T-helper 1 cell treated with Interleukin-12 subunit alpha and Interleukin-12 subunit beta and Interleukin-4 antibody, amounts not matched to agents 30 ng/mL and 1 ng/mL, for 36 hours (primary cell): ENCODE data around the gene STRADB. TPM values are rescaled to one million over a fixed set of nuclear protein-coding genes. Genes with fewer than 3 reads are reported as not detected.
"Not testable (repeated sequence)": the region's sequence is repeated elsewhere in the genome, so short reads cannot be mapped to it uniquely, and the experiment has no call there.

ENCODE experiments used
- intact Hi-C: fragments of 100-400 bp; cut with micrococcal nuclease; formaldehyde crosslinking; loops from one replicate; pipeline ENCODE4 v1.15.1; 2024
- total RNA-seq: library from RNA; stranded (reverse); gene quantifications from 2 replicates; pipeline ENCODE4 v1.2.3, GENCODE V29; 2022

STRADB gene
- total RNA-seq, 1 donor from 2014 or later: 14.6 TPM

- intact Hi-C loops: not testable (repeated sequence)
Observed at GRCh38 chr2:201429835-201430234, 21.7 kb upstream of the STRADB start.

GRCh38 chr2:201430322-201430721, 21.2 kb upstream of the STRADB start:
- intact Hi-C loops: not testable (repeated sequence)

GRCh38 chr2:201430839-201431238, 20.7 kb upstream of the STRADB start:
- intact Hi-C loops: no loop called here

GRCh38 chr2:201432038-201432620, 19.4 kb upstream of the STRADB start:
- intact Hi-C loops: loop anchor here (1.0 to 2.0 kb wide), 4 partner anchors 15 to 210 kb away; partner anchors contain the start of genes STRADB and TRAK2

GRCh38 chr2:201432621-201433393, 18.7 kb upstream of the STRADB start:
- intact Hi-C loops: loop anchor here (1.0 to 2.0 kb wide), 4 partner anchors 14 to 209 kb away; partner anchors contain the start of genes STRADB and TRAK2

- intact Hi-C loops: loop anchor here (2.0 kb wide), 1 partner anchor 17 kb away; no protein-coding TSS in a partner anchor
Observed at GRCh38 chr2:201433394-201433995, 18.0 kb upstream of the STRADB start.

- intact Hi-C loops: no loop called here
Observed at GRCh38 chr2:201436141-201436540, 15.4 kb upstream of the STRADB start.

GRCh38 chr2:201439336-201439922, 12.1 kb upstream of the STRADB start:
- intact Hi-C loops: not testable (repeated sequence)

GRCh38 chr2:201440182-201440581, 11.4 kb upstream of the STRADB start:
- intact Hi-C loops: no loop called here

GRCh38 chr2:201441409-201441808, 10.1 kb upstream of the STRADB start:
- intact Hi-C loops: no loop called here

- intact Hi-C loops: no loop called here
Observed at GRCh38 chr2:201444746-201445465, 6.6 kb upstream of the STRADB start.

GRCh38 chr2:201447086-201447485, 4.5 kb upstream of the STRADB start:
- intact Hi-C loops: loop anchor here (1.0 to 2.0 kb wide), 3 partner anchors 15 to 83 kb away; no protein-coding TSS in a partner anchor

GRCh38 chr2:201448061-201448460, 3.5 kb upstream of the STRADB start:
- intact Hi-C loops: no loop called here

GRCh38 chr2:201448701-201449100, 2.8 kb upstream of the STRADB start:
- intact Hi-C loops: no loop called here

GRCh38 chr2:201450954-201451291, 617 bp upstream of the STRADB start:
- intact Hi-C loops: loop anchor here (1.0 to 5.0 kb wide), 23 partner anchors 19 to 1539 kb away; partner anchors contain the start of genes BMPR2, BZW1, C2orf69 and CASP10

GRCh38 chr2:201452058-201452921, 750 bp downstream of the STRADB start:
- intact Hi-C loops: loop anchor here (2.0 to 5.0 kb wide), 6 partner anchors 550 to 1540 kb away; partner anchors contain the start of genes BMPR2, C2orf69, FAM117B and FZD7

- intact Hi-C loops: loop anchor here (2.0 to 5.0 kb wide), 6 partner anchors 551 to 1541 kb away; partner anchors contain the start of genes BMPR2, C2orf69, FAM117B and FZD7
Observed at GRCh38 chr2:201452922-201453643, 1.5 kb downstream of the STRADB start.

- intact Hi-C loops: no loop called here
Observed at GRCh38 chr2:201458381-201458780, 6.8 kb downstream of the STRADB start.

- intact Hi-C loops: no loop called here
Observed at GRCh38 chr2:201460532-201460931, 9.0 kb downstream of the STRADB start.
